NCI-H82 (cell line): ENCODE measurements around the gene BOK.

Experiments used
- DNase-seq: peaks from one replicate; lab custom pipeline; 2025; lab: John Stamatoyannopoulos, UW

The BOK gene

GRCh38 chr2:241603686-241604085 lies 45.1 kb downstream of the BOK start:
- no peak for DNase-seq

- DNase-seq: no peak
Measured at GRCh38 chr2:241606186-241606585, 47.6 kb downstream of the BOK start.

GRCh38 chr2:241607162-241607885 lies 48.8 kb downstream of the BOK start:
- no peak for DNase-seq

- DNase-seq: no peak
Measured at GRCh38 chr2:241608881-241609280, 50.3 kb downstream of the BOK start.

GRCh38 chr2:241609859-241610793 lies 51.6 kb downstream of the BOK start:
- peak; percentile 86 for DNase-seq

- DNase-seq: no peak
Measured at GRCh38 chr2:241611062-241611461, 52.5 kb downstream of the BOK start.

- DNase-seq: no peak
Measured at GRCh38 chr2:241612156-241613016, 53.8 kb downstream of the BOK start.

GRCh38 chr2:241613017-241613780 lies 54.7 kb downstream of the BOK start:
- DNase-seq: no peak

GRCh38 chr2:241615041-241615440 lies 56.5 kb downstream of the BOK start:
- DNase-seq: no peak

- DNase-seq: no peak
Measured at GRCh38 chr2:241615522-241616052, 57.0 kb downstream of the BOK start.

GRCh38 chr2:241616168-241617125 lies 57.9 kb downstream of the BOK start:
- DNase-seq: no peak

GRCh38 chr2:241617431-241618154 lies 59.0 kb downstream of the BOK start:
- peak; percentile 21 for DNase-seq

- DNase-seq: no peak
Measured at GRCh38 chr2:241618296-241618805, 59.8 kb downstream of the BOK start.

GRCh38 chr2:241618829-241619228 lies 60.3 kb downstream of the BOK start:
- DNase-seq: no peak

GRCh38 chr2:241619597-241620418 lies 61.3 kb downstream of the BOK start:
- no peak for DNase-seq

GRCh38 chr2:241620419-241620769 lies 61.8 kb downstream of the BOK start:
- DNase-seq: no peak
